Measurements from ENCODE around the gene SHC2.
"Not testable (repeated sequence)": the region's sequence is repeated elsewhere in the genome, so short reads cannot be mapped to it uniquely, and the experiment has no call there.

Gene SHC2

GRCh38 chr19:428149-428548, 32.7 kb downstream of the SHC2 start:
- DNase-seq (ENCODE audit: extremely low read depth, low read depth) = no peak
- H3K4me3 ChIP-seq (replicated peaks; ENCODE audit: low read depth, low read length) = no peak overlapping the region
- no peak for TF ChIP-seq CTCF (IDR thresholded peaks at IDR 0.05; ENCODE audit: low read depth, low read length, missing control alignments)

GRCh38 chr19:427675-428074, 33.2 kb downstream of the SHC2 start:
- not testable (repeated sequence) for H3K4me3 ChIP-seq (replicated peaks; ENCODE audit: low read depth, low read length); DNase-seq (ENCODE audit: extremely low read depth, low read depth)

GRCh38 chr19:426725-427445, 33.9 kb downstream of the SHC2 start:
- no peak for DNase-seq (ENCODE audit: extremely low read depth, low read depth)
- TF ChIP-seq CTCF (IDR thresholded peaks at IDR 0.05; ENCODE audit: low read depth, low read length, missing control alignments) = no peak

GRCh38 chr19:425056-425455, 35.8 kb downstream of the SHC2 start:
- no peak for DNase-seq (ENCODE audit: extremely low read depth, low read depth)
- TF ChIP-seq CTCF (IDR thresholded peaks at IDR 0.05; ENCODE audit: low read depth, low read length, missing control alignments) = no peak
- no peak overlapping the region for H3K4me3 ChIP-seq (replicated peaks; ENCODE audit: low read depth, low read length)

More at GRCh38 chr19:426725-427445, 33.9 kb downstream of the SHC2 start:
- H3K4me3 ChIP-seq (replicated peaks; ENCODE audit: low read depth, low read length) = no peak overlapping the region

- DNase-seq (ENCODE audit: extremely low read depth, low read depth) = no peak
- H3K4me3 ChIP-seq (replicated peaks; ENCODE audit: low read depth, low read length) = no peak overlapping the region
- no peak for TF ChIP-seq CTCF (IDR thresholded peaks at IDR 0.05; ENCODE audit: low read depth, low read length, missing control alignments)
Observed at GRCh38 chr19:424546-424945, 36.3 kb downstream of the SHC2 start.

GRCh38 chr19:423691-424466, 37.0 kb downstream of the SHC2 start:
- no peak for DNase-seq (ENCODE audit: extremely low read depth, low read depth)
- TF ChIP-seq CTCF (IDR thresholded peaks at IDR 0.05; ENCODE audit: low read depth, low read length, missing control alignments) = no peak
- no peak overlapping the region for H3K4me3 ChIP-seq (replicated peaks; ENCODE audit: low read depth, low read length)

GRCh38 chr19:422917-423226, 38.0 kb downstream of the SHC2 start:
- not testable (repeated sequence) for DNase-seq (ENCODE audit: extremely low read depth, low read depth); H3K4me3 ChIP-seq (replicated peaks; ENCODE audit: low read depth, low read length)
